Endothelial cell (in vitro differentiated cells): ENCODE data around the gene COL6A5. TPM values are rescaled to one million over a fixed set of nuclear protein-coding genes. Genes with fewer than 3 reads are reported as not detected.

Experiments
- DNase-seq: peaks from one replicate; pipeline ENCODE4 v3.0.0; 2021; ENCODE audit warnings: low spot score
- H3K27ac Mint-ChIP-seq: one replicate; pipeline ENCODE4 v1.8.0; 2021; ENCODE audit warnings: mixed read lengths, inconsistent platforms; ENCODE audit not compliant: unreplicated experiment
- H3K27me3 Mint-ChIP-seq: one replicate; pipeline ENCODE4 v1.8.0; 2021; ENCODE audit warnings: mild to moderate bottlenecking, moderate library complexity, mixed read lengths, inconsistent platforms; ENCODE audit not compliant: unreplicated experiment
- H3K36me3 Mint-ChIP-seq: one replicate; pipeline ENCODE4 v1.8.0; 2021; ENCODE audit warnings: mild to moderate bottlenecking, low read depth, mixed read lengths, inconsistent platforms; ENCODE audit not compliant: unreplicated experiment
- H3K4me1 Mint-ChIP-seq: one replicate; pipeline ENCODE4 v1.8.0; 2021; ENCODE audit warnings: mild to moderate bottlenecking, mixed read lengths, inconsistent platforms; ENCODE audit not compliant: unreplicated experiment
- H3K4me3 Mint-ChIP-seq: one replicate; pipeline ENCODE4 v1.8.0; 2021; ENCODE audit warnings: mild to moderate bottlenecking, mixed read lengths, inconsistent platforms; ENCODE audit not compliant: unreplicated experiment
- H3K9me3 Mint-ChIP-seq: one replicate; pipeline ENCODE4 v1.8.0; 2021; ENCODE audit warnings: mixed read lengths, inconsistent platforms; ENCODE audit not compliant: unreplicated experiment
- total RNA-seq: library from RNA; stranded (reverse); fragmentation: NEBNext Ultra II Directional; extraction: Animal tissue kit (Norgen Biotek cat#: 25700); gene quantifications from one replicate; pipeline ENCODE4 v1.2.1, GENCODE V29; 2021; ENCODE audit not compliant: unreplicated experiment
- TF ChIP-seq, protein P1 (sequence below): fragments of 200-600 bp; sonication (generic); IDR thresholded peaks from one replicate; pipeline ENCODE4 v1.5.0; 2021; ENCODE audit warnings: antibody characterized with exemption; ENCODE audit not compliant: unreplicated experiment

Gene COL6A5
- total RNA-seq, 1 donor from 2014 or later = not detected

- Mint-ChIP-seq H3K27ac (no peak overlapping the region), H3K9me3 (no peaks in the 10 kb centered on the region), H3K4me3 (no peak overlapping the region), H3K4me1 (peaks cover 30% of the 10 kb centered on the region), H3K36me3 (no peaks in the 10 kb centered on the region), H3K27me3 (no peaks in the 10 kb centered on the region)
- DNase-seq = no peak
- TF ChIP-seq, protein P1, sequence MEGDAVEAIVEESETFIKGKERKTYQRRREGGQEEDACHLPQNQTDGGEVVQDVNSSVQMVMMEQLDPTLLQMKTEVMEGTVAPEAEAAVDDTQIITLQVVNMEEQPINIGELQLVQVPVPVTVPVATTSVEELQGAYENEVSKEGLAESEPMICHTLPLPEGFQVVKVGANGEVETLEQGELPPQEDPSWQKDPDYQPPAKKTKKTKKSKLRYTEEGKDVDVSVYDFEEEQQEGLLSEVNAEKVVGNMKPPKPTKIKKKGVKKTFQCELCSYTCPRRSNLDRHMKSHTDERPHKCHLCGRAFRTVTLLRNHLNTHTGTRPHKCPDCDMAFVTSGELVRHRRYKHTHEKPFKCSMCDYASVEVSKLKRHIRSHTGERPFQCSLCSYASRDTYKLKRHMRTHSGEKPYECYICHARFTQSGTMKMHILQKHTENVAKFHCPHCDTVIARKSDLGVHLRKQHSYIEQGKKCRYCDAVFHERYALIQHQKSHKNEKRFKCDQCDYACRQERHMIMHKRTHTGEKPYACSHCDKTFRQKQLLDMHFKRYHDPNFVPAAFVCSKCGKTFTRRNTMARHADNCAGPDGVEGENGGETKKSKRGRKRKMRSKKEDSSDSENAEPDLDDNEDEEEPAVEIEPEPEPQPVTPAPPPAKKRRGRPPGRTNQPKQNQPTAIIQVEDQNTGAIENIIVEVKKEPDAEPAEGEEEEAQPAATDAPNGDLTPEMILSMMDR = no peak
Measured at GRCh38 chr3:130529486-130530215, 184.2 kb downstream of the COL6A5 start.

GRCh38 chr3:130533247-130533646 lies 187.8 kb downstream of the COL6A5 start:
- H3K4me3 Mint-ChIP-seq = no peak overlapping the region
- no peaks in the 10 kb centered on the region for H3K36me3 Mint-ChIP-seq
- H3K27me3 Mint-ChIP-seq = no peaks in the 10 kb centered on the region
- DNase-seq = no peak
- TF ChIP-seq, protein P1 = no peak
- H3K9me3 Mint-ChIP-seq = no peaks in the 10 kb centered on the region
- H3K4me1 Mint-ChIP-seq = peaks cover 19% of the 10 kb centered on the region
- no peak overlapping the region for H3K27ac Mint-ChIP-seq

Other genes with a start within 250 kb of the COL6A5 start
- gene COL6A6, start 171.5 kb downstream of the COL6A5 start, total RNA-seq = 0.49 TPM